Choroid plexus epithelial cell (primary cell): ENCODE measurements around the gene CACNA1D.
A peak's percentile ranks its signal among the peaks of the same experiment; 100 is the strongest.

Experiments used
- DNase-seq: peaks from one replicate; pipeline ENCODE4 v3.0.0-alpha.2; 2010; ENCODE audit warnings: low read depth
- H3K4me3 ChIP-seq: 2 replicates; pipeline ENCODE4 v1.5.1; 2011; ENCODE audit warnings: low read depth, mild to moderate bottlenecking, control low read depth, low read length, moderate library complexity
- TF ChIP-seq, protein P1 (sequence below): conservative IDR thresholded peaks from 2 replicates; pipeline ENCODE4 v1.5.1; 2011; ENCODE audit warnings: low read depth, mild to moderate bottlenecking, control low read depth, inconsistent platforms, low read length, moderate library complexity

CACNA1D gene

DNA sequence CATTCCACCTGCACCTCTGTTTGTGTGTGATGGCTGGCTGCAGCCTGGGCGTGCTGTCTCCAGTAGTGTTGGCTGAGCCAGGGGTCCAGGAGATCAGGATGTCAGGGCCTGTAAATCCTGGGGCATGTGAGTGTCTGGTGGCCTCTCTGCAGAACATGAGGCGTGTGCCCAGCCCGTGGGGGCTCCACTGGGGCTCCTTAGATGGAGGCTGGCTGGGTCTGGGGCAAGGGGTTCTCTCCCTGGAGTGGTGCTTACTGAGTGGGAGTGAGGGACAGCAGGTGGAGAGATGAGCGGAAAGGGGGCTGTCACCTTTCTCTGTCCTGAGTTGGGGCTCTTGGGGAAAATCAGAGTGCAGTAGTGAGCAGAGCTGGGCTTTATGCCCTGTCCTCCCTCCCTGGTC, 199.6 kb downstream of the CACNA1D start:
- no peak overlapping the region for H3K4me3 ChIP-seq
- no peak for DNase-seq
- TF ChIP-seq, protein P1, sequence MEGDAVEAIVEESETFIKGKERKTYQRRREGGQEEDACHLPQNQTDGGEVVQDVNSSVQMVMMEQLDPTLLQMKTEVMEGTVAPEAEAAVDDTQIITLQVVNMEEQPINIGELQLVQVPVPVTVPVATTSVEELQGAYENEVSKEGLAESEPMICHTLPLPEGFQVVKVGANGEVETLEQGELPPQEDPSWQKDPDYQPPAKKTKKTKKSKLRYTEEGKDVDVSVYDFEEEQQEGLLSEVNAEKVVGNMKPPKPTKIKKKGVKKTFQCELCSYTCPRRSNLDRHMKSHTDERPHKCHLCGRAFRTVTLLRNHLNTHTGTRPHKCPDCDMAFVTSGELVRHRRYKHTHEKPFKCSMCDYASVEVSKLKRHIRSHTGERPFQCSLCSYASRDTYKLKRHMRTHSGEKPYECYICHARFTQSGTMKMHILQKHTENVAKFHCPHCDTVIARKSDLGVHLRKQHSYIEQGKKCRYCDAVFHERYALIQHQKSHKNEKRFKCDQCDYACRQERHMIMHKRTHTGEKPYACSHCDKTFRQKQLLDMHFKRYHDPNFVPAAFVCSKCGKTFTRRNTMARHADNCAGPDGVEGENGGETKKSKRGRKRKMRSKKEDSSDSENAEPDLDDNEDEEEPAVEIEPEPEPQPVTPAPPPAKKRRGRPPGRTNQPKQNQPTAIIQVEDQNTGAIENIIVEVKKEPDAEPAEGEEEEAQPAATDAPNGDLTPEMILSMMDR, result no peak

DNA sequence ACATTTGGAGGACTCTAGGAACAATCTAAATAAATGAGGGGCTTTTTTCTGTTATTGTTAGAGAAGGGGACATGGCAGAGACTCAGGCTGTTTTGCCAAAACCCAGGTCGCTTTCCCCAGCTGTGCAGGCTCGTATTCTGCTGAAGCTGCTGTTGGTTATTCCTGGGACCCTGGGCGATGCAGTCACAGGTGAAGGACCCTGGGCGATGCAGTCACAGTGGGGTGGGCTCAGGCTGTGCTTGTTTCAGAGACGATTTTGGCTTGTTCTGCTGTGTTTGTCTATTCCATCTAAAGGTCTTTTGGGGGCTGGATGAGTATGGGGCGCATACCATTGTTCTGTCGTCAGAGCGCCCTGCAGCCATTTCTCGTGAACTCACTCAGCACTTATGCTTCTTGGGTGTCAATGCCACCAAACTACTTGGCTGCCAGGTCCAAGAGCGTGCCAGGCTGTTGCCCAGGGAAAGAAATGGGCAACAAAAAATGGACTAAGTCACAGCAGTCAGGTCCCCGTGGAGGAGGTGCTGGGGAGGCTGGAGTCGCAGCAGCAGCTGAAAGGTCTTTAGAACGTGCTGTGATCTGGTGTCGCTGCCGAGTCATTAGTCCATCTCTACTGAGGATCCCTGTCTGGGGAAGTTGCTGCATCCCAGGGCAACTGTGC, 200.4 kb downstream of the CACNA1D start:
- H3K4me3 ChIP-seq, result no peak overlapping the region
- TF ChIP-seq, protein P1, result no peak
- DNase-seq, result no peak

DNA sequence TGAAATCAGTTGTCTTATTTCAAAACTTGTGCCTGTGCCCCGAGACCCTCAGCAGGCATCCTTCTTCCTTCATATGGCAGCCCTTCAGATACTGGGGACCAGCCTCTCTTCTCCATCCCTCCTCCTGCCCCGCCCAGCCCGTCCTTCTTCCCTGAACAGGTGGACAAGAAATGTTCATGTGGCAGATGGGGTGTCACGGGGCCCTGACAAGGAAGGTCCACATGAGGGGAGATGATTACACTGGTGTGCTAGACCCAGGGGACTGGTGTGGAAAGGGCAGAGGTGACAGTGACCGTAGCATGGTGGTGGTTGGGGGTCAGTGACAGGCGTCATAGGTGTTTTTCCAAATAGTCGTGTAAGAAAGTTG, 200.9 kb downstream of the CACNA1D start:
- DNase-seq, result no peak
- H3K4me3 ChIP-seq, result no peak overlapping the region
- TF ChIP-seq, protein P1, result no peak

- peak; percentile 7 for DNase-seq
- no peak overlapping the region for H3K4me3 ChIP-seq
- TF ChIP-seq, protein P1, result peak; percentile 6
These were observed 202.2 kb downstream of the CACNA1D start for GRCh38 chr3:53696401-53697172.

DNA sequence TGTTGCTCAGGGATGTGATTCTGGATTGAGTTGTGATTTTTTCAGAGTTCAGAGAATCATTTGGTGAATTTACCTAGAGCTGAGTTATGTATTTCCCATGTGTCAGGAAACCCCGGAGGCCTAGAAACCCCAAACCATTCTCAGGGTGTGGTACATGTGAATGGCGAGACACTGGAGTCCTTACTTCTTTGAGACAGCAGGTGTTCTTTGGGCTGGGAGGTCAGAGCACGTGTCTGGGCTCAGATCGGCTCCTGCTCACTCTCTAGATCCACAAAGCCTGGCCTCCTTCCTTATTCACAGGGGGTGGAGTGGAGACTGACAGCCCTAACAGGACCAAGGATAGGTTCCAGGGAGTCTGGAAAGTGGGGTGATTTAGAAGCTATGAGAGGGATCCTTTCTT, 206.0 kb downstream of the CACNA1D start:
- DNase-seq, result no peak
- TF ChIP-seq, protein P1, result no peak
- H3K4me3 ChIP-seq, result no peak overlapping the region

GRCh38 chr3:53702776-53703530, 208.5 kb downstream of the CACNA1D start:
- TF ChIP-seq, protein P1, result no peak
- H3K4me3 ChIP-seq, result no peak overlapping the region
- DNase-seq, result no peak
